A549 (cell line): ENCODE results near the gene TP53INP2.

Source experiments
- FOXS1 ChIP-seq: fragments of 250-450 bp; sonication (Bioruptor Pico); IDR thresholded peaks from 2 replicates; pipeline ENCODE4 v1.5.0; 2020; ENCODE audit warnings: mild to moderate bottlenecking, moderate library complexity
- TF ChIP-seq, protein P1 (sequence below): fragments of >200 bp; sonication (Bioruptor Twin); formaldehyde crosslinking; IDR thresholded peaks from 3 replicates; pipeline ENCODE4 v1.5.1; 2016

GRCh38 chr20:34708621-34709043 is 4.5 kb downstream of the TP53INP2 start:
- no peak for TF ChIP-seq FOXS1 (CRISPR knock-in tag)
- TF ChIP-seq, protein P1, sequence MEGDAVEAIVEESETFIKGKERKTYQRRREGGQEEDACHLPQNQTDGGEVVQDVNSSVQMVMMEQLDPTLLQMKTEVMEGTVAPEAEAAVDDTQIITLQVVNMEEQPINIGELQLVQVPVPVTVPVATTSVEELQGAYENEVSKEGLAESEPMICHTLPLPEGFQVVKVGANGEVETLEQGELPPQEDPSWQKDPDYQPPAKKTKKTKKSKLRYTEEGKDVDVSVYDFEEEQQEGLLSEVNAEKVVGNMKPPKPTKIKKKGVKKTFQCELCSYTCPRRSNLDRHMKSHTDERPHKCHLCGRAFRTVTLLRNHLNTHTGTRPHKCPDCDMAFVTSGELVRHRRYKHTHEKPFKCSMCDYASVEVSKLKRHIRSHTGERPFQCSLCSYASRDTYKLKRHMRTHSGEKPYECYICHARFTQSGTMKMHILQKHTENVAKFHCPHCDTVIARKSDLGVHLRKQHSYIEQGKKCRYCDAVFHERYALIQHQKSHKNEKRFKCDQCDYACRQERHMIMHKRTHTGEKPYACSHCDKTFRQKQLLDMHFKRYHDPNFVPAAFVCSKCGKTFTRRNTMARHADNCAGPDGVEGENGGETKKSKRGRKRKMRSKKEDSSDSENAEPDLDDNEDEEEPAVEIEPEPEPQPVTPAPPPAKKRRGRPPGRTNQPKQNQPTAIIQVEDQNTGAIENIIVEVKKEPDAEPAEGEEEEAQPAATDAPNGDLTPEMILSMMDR = peak; percentile 77
